Esophagus (tissue), 2 donors: Measurements from ENCODE around the gene ITGB6. TPM values are rescaled to one million over a fixed set of nuclear protein-coding genes. Genes with fewer than 3 reads are reported as not detected.

ENCODE experiments used
- H3K27ac ChIP-seq, 2 donors: one replicate each; pipeline ENCODE4 v1.5.1; 2013; ENCODE audit warnings: low read depth in 2 of 2, mild to moderate bottlenecking in 2 of 2, inconsistent platforms in 1 of 2, low read length in 1 of 2, moderate library complexity in 1 of 2
- H3K27me3 ChIP-seq, 2 donors: one replicate each; pipeline ENCODE4 v1.6.1; 2013; ENCODE audit warnings: low read length in 2 of 2, control low read depth in 1 of 2, mild to moderate bottlenecking in 1 of 2; ENCODE audit not compliant: insufficient read depth in 2 of 2, control insufficient read depth in 1 of 2
- H3K36me3 ChIP-seq, 2 donors: one replicate each; pipeline ENCODE4 v1.6.1; 2013; ENCODE audit warnings: low read length in 1 of 2; ENCODE audit not compliant: control insufficient read depth in 2 of 2, insufficient read depth in 2 of 2
- H3K4me1 ChIP-seq, 2 donors: one replicate each; pipeline ENCODE4 v1.6.1; 2013; ENCODE audit warnings: low read length in 1 of 2; ENCODE audit not compliant: control insufficient read depth in 2 of 2, insufficient read depth in 2 of 2
- H3K4me3 ChIP-seq, 2 donors: one replicate each; pipeline ENCODE4 v1.5.1; 2013; ENCODE audit warnings: low read length in 2 of 2, mild to moderate bottlenecking in 2 of 2, low read depth in 1 of 2, moderate library complexity in 1 of 2
- H3K9me3 ChIP-seq, 2 donors: one replicate each; pipeline ENCODE4 v1.6.1; 2013; ENCODE audit warnings: mild to moderate bottlenecking in 2 of 2, low read depth in 1 of 2, low read length in 1 of 2, moderate library complexity in 1 of 2; ENCODE audit not compliant: control insufficient read depth in 2 of 2, insufficient read depth in 1 of 2
- WGBS, 2 donors: extraction: QIAGEN DNeasy Blood & Tissue Kit; methylation state at CpG; one replicate each; pipeline ENCODE4 v1.1.7; 2013; 5-methylcytosine and 5-hydroxymethylcytosine counted together
- polyA plus RNA-seq, 2 donors: library from polyadenylated mRNA; stranded (reverse); fragments of 200-250 nt; gene quantifications; one replicate each; pipeline ENCODE4 v1.2.3, GENCODE V29; 2013
- donor health status: healthy with polysubstance abuse.
- donor health status: Bipolar disorder and iron deficiency.

Gene ITGB6
- polyA plus RNA-seq, 2 donors: 9.1 to 10.6 TPM

GRCh38 chr2:160110674-160111239 lies 89.3 kb downstream of the ITGB6 start:
- Histone ChIP-seq H3K4me1 (no peaks in the 10 kb centered on the region), H3K4me3 (no peak overlapping the region), H3K27ac (peak overlapping the region; percentile 40 to 69), H3K9me3 (no peaks in the 10 kb centered on the region), H3K27me3 (no peaks in the 10 kb centered on the region), H3K36me3 (no peaks in the 10 kb centered on the region)
- WGBS, 2 donors: 63 to 73% methylated on average over 7 of the region's 7 CpGs

DNA sequence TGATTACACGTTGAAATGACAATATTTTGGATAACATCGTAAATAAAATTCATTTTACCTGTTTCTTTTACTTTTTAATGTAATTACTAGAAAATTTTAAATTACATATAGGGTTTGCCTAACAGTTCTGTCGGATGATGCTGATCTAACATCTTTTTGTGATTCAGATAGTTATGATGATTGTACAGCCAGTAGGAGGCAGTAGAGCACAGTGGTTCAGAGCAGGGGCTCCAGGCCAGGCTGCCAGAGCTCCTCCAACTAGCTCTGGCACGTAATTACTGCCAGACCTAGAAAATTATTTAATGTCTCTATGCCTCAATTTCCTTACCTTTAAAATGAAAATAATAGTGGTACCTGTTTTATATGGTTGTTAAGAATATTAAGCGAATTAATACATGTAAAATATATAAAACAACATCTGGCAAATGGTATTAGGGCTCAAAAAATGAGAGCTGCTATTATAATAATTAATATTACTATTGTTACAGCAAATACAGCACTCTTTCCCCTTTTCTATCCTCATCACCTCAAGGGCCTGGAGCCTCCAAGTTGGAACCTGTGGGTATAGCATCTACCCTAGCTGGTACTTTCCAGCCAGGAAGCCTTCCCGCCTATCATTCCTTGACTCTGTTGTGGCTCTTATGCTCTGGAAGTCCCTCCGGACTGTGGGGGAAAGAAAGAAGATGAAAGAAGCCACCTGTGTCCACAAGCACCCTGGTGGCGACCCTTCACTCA lies 90.0 kb downstream of the ITGB6 start:
- H3K27ac ChIP-seq: peak overlapping the region; percentile 40 to 69
- H3K36me3 ChIP-seq: no peaks in the 10 kb centered on the region
- 35 to 38% methylated on average over 8 of the region's 8 CpGs for WGBS, 2 donors
- no peak overlapping the region for H3K4me3 ChIP-seq
- no peaks in the 10 kb centered on the region for H3K4me1 ChIP-seq
- H3K9me3 ChIP-seq: no peaks in the 10 kb centered on the region
- H3K27me3 ChIP-seq: no peaks in the 10 kb centered on the region

DNA sequence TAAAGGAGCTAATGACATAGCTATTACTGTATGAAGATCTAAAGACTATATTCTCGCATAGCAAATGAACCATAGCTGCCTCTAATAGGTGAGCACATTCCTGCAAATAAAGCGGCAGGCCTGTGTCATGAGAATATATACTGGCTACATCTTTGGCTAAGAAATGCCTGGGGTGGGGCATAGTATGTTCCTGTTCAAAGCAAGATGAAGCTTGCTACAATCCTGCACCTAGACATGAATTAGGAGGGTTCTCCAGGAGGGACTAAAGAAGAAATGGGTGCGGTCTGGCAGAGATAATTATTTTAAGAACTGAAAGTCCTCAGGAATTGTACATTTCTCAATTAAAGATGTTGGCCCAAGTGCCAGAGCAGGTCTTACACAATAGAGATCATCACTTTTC lies 90.8 kb downstream of the ITGB6 start:
- 59 to 72% methylated on average over 3 of the region's 3 CpGs for WGBS, 2 donors
- H3K4me1 ChIP-seq: no peaks in the 10 kb centered on the region
- no peaks in the 10 kb centered on the region for H3K9me3 ChIP-seq
- H3K27me3 ChIP-seq: no peaks in the 10 kb centered on the region
- no peaks in the 10 kb centered on the region for H3K36me3 ChIP-seq
- H3K27ac ChIP-seq: peak overlapping the region; percentile 58 to 74
- no peak overlapping the region for H3K4me3 ChIP-seq

DNA sequence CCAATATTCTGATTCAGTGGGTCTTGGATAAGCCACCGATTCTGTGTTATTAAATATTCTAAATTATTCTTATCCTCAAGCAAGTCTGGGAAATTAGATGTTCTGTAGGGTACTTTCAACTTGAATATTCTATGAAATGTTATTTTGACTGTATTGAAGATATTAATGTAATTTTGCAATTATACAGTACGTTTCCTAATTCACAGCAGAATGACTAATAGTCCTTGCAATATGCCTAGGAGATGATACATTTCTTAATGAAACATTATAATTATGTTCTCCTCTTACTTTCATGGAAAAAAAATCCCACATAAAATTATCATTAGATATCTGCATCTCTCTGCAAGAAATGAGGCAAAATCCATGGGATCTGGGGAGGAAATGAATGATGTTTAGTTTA lies 91.4 kb downstream of the ITGB6 start:
- H3K9me3 ChIP-seq: no peaks in the 10 kb centered on the region
- 58% methylated on average over 2 of the region's 2 CpGs for WGBS, 2 donors
- no peaks in the 10 kb centered on the region for H3K27me3 ChIP-seq
- no peak overlapping the region for H3K27ac ChIP-seq
- H3K4me1 ChIP-seq: no peaks in the 10 kb centered on the region
- H3K4me3 ChIP-seq: no peak overlapping the region
- H3K36me3 ChIP-seq: no peaks in the 10 kb centered on the region

GRCh38 chr2:160105366-160105765 lies 94.7 kb downstream of the ITGB6 start:
- WGBS, 2 donors: 87 to 90% methylated on average over 1 of the region's 1 CpG
- no peaks in the 10 kb centered on the region for H3K27me3 ChIP-seq
- H3K4me1 ChIP-seq: no peaks in the 10 kb centered on the region
- no peak overlapping the region for H3K27ac ChIP-seq
- no peaks in the 10 kb centered on the region for H3K9me3 ChIP-seq
- no peak overlapping the region for H3K4me3 ChIP-seq
- H3K36me3 ChIP-seq: no peaks in the 10 kb centered on the region

DNA sequence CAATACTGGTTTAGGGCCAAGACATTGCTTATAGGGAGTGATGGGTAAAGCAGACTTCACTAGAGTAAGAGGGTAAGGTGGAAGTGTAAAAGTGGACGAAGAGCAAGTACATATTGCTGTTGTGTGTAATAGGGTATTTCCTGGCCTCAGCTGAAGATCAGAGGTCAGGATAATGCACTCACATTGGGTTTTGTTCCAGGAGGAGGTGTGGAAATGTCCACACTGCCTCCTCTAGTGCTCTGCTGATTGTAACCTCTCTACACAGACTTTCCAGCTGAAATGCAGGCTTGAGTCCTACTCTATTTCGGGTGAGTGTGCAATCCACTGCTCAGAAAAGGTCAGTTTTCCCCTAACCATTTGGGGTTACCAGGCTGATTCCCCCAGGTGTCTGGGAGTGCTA lies 96.0 kb downstream of the ITGB6 start:
- no peak overlapping the region for H3K4me3 ChIP-seq
- no peak overlapping the region for H3K27ac ChIP-seq
- no peaks in the 10 kb centered on the region for H3K4me1 ChIP-seq
- no peaks in the 10 kb centered on the region for H3K27me3 ChIP-seq
- WGBS, 2 donors: 62 to 71% methylated on average over 2 of the region's 2 CpGs
- H3K36me3 ChIP-seq: no peaks in the 10 kb centered on the region
- no peaks in the 10 kb centered on the region for H3K9me3 ChIP-seq

- Histone ChIP-seq H3K4me1 (no peaks in the 10 kb centered on the region), H3K9me3 (peaks cover 3% of the 10 kb centered on the region in 2 donors), H3K36me3 (no peaks in the 10 kb centered on the region), H3K4me3 (no peak overlapping the region), H3K27me3 (no peaks in the 10 kb centered on the region), H3K27ac (no peak overlapping the region)
- 93 to 96% methylated on average over 1 of the region's 1 CpG for WGBS, 2 donors
These were observed 102.7 kb downstream of the ITGB6 start for GRCh38 chr2:160097326-160097725.

GRCh38 chr2:160096409-160096808 lies 103.7 kb downstream of the ITGB6 start:
- Histone ChIP-seq H3K27ac (peak overlapping the region in 1 of 2 donors; percentile 21), H3K27me3 (no peaks in the 10 kb centered on the region), H3K4me3 (no peak overlapping the region), H3K36me3 (no peaks in the 10 kb centered on the region), H3K4me1 (no peaks in the 10 kb centered on the region), H3K9me3 (peaks cover 3% of the 10 kb centered on the region in 2 donors)
- 47 to 57% methylated on average over 4 of the region's 4 CpGs for WGBS, 2 donors

GRCh38 chr2:160092445-160092844 lies 107.6 kb downstream of the ITGB6 start:
- no peaks in the 10 kb centered on the region for H3K36me3 ChIP-seq
- no peak overlapping the region for H3K27ac ChIP-seq
- H3K27me3 ChIP-seq: no peaks in the 10 kb centered on the region
- WGBS, 2 donors: 86 to 90% methylated on average over 4 of the region's 4 CpGs
- H3K4me3 ChIP-seq: no peak overlapping the region
- H3K4me1 ChIP-seq: no peaks in the 10 kb centered on the region
- peaks cover 3 to 12% of the 10 kb centered on the region in 2 donors for H3K9me3 ChIP-seq

GRCh38 chr2:160091381-160091780 lies 108.7 kb downstream of the ITGB6 start:
- peaks cover 3 to 12% of the 10 kb centered on the region in 2 donors for H3K9me3 ChIP-seq
- H3K4me1 ChIP-seq: no peaks in the 10 kb centered on the region
- no peaks in the 10 kb centered on the region for H3K36me3 ChIP-seq
- H3K4me3 ChIP-seq: no peak overlapping the region
- no peaks in the 10 kb centered on the region for H3K27me3 ChIP-seq
- H3K27ac ChIP-seq: no peak overlapping the region
